GM12865 (cell line): Measurements from ENCODE around the gene FHIP1B.

Source experiments
- DNase-seq: peaks from one replicate; pipeline ENCODE4 v3.0.0; 2010; ENCODE audit warnings: low read depth
- H3K4me3 ChIP-seq: 2 replicates; pipeline ENCODE4 v1.5.1; 2011; ENCODE audit warnings: mild to moderate bottlenecking, low read depth, low read length, control low read depth
- CTCF ChIP-seq: IDR thresholded peaks from 2 replicates; pipeline ENCODE4 v1.5.1; 2011; ENCODE audit warnings: low read length, control low read depth, low read depth, inconsistent platforms; ENCODE audit not compliant: insufficient read depth; ENCODE audit errors: missing control alignments

The FHIP1B gene

GRCh38 chr11:6216501-6216900 is 17.9 kb downstream of the FHIP1B start:
- no peak for DNase-seq
- TF ChIP-seq CTCF = no peak
- H3K4me3 ChIP-seq = no peak overlapping the region

GRCh38 chr11:6214530-6214929 is 19.9 kb downstream of the FHIP1B start:
- no peak for TF ChIP-seq CTCF
- no peak for DNase-seq
- H3K4me3 ChIP-seq = no peak overlapping the region

GRCh38 chr11:6210274-6210955 is 24.0 kb downstream of the FHIP1B start:
- no peak for TF ChIP-seq CTCF
- no peak for DNase-seq
- no peak overlapping the region for H3K4me3 ChIP-seq

GRCh38 chr11:6209801-6210200 is 24.6 kb downstream of the FHIP1B start:
- TF ChIP-seq CTCF = no peak
- no peak for DNase-seq
- H3K4me3 ChIP-seq = no peak overlapping the region

- no peak for TF ChIP-seq CTCF
- DNase-seq = no peak
- no peak overlapping the region for H3K4me3 ChIP-seq
These were observed 27.8 kb downstream of the FHIP1B start for GRCh38 chr11:6206456-6207180.

- TF ChIP-seq CTCF = no peak
- DNase-seq = no peak
- H3K4me3 ChIP-seq = no peak within 1 kb of the TSS
These were observed 29.1 kb downstream of the FHIP1B start, which contains the start of gene C11orf42 for GRCh38 chr11:6205366-6205765. TSS of gene C11orf42 (plus strand) at chr11:6205557. CDS start at chr11:6205616, 59 bp downstream.
